ELF-1 (cell line): ENCODE results near the gene FKRP.
A peak's percentile ranks its signal among the peaks of the same experiment; 100 is the strongest.
"Not testable (repeated sequence)": the region's sequence is repeated elsewhere in the genome, so short reads cannot be mapped to it uniquely, and the experiment has no call there.

Experiments used
- DNase-seq: peaks from one replicate; pipeline ENCODE4 v3.0.0-alpha.2; 2016; ENCODE audit warnings: low read depth, low spot score

Gene FKRP

DNA sequence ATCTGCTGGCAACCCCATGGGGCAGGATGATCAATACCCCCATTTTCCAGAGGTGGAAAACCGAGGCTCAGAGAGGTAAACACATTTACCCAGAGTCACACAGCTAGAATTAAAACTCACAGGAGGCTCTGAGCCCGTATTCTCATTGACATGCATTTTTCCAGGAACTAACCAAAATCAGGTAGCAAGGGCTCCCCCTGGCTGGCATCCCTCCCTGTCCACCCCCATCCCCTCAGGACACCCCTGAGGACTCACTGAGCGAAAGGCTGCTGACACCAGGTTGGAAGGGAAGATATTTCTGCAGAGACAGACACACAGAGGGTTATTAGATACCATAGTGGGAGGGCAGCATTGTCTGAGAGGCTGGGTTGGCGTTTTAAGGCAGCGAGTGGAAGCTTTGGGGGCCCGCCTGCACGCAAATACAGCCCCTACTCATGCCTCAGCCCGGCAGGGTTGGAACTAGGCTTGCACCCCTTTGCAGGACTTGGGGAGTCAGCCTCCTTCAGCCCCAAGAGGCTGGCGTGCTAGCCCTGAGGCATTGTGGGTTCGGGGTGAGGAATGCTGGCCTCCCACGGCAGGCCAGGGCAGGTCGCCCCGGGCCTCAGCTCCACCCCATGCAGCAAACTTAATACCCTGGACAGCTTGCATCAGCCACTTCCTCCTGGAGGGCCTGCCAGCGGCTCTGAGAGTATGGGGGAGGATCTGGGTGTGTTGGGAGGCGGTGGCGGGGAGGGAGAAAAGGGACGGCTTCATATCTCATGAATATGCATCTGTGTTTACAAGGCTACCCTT is 38.6 kb downstream of the FKRP start:
- peak; percentile 90 for DNase-seq

- peak; percentile 44 for DNase-seq
Observed at GRCh38 chr19:46785054-46785979, 39.5 kb downstream of the FKRP start.

DNA sequence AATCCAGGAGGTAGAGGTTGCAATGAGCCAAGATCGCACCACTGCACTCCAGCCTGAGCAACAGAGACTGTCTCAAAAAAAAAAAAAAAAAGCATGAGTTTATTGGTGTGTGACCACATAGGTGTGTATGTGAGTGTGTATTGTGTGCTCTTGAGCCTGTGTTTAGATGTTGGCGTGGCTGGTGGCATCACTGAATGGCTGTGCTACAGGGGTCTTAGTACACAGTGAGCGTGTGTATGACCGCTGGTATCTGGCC is 40.1 kb downstream of the FKRP start:
- no peak for DNase-seq

GRCh38 chr19:46786236-46787039 is 40.6 kb downstream of the FKRP start:
- peak; percentile 83 for DNase-seq

- no peak for DNase-seq
Observed at GRCh38 chr19:46787040-46787330, 41.1 kb downstream of the FKRP start.

DNA sequence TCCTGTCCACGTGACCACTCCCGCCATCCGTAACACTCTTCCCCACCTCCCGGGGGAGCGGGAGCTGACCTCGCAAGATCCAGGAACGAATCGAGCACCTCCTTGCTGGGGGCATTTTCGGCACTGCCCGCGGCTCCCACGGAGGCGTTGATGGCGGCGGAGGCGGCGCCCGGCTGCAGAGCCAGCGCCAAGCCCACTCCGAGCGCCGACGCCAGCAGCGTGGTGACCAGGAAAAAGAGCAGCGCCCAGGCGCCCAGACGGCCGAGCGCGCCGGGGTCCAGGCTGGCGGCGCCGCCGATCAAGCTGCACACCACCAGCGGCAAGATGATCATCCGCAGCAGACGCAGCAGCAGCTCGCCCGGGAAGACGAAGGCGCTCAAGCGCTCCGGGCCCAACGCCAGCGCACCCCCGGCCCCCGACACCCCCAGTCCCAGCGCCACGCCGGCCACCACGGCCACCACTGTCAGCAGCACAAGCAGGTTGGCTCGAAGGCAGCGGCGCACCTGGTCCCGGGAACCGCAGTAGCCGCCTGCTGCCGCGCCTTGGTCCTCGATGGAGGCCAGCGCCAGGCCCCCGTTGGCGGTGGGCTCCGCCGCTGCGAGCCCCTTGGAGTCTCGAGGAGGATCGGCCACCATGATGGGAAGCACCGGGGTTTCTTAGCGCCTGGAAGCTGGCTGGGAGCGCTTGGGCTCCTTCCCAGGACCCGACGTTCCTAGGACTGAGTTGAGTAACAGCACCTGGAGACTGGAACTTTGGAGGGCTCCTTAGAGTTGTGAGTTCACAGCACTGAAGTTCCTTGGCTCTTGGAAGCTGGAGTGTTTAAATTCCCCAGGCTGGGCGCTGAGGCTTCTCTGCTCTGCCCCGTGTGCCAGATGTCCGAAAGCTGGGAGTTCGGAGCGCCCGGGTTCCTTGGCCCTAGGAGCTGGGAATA is 41.7 kb downstream of the FKRP start:
- peak; percentile 74 for DNase-seq

GRCh38 chr19:46788262-46788967 is 42.6 kb downstream of the FKRP start, which contains the start of gene SLC1A5:
SLC1A5 (minus strand) TSS chr19:46788594; CDS start chr19:46787965, 629 bp downstream.
- peak; percentile 98 for DNase-seq

DNA sequence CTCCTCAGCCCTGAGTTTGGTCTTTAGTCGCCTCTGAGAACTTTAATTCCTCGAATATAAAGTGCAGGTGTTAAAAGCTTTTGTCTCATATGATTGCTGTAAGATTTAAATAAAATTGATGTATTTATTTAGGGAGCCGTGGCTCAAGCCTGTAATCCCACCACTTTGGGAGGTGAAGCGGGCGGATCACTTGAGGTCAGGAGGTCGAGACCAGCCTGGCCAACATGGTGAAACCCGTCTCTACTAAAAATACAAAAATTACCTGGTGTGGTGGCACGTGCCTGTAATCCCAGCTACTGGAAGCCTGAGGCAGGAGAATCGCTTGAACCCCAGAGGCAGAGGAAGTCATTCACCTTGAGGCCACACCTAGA is 43.1 kb downstream of the FKRP start:
- DNase-seq, result no peak

DNA sequence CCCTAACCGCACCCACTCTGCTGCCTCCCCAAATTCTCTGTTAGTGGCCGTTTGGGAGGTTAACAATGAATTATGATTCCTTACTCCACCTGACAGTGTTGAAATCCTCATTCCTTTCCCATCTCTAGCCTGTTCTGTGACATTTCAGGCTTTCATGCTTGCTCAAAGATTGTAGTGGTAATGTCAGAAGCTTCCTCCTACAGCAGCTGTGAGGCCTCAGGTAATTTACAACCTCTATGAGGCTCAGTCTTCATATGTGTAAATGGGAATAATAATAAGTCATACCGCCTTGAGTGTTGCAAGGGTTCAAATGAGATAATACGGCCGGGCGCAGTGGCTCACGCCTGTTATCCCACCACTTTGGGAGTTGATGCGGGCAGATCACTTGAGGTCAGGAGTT is 43.5 kb downstream of the FKRP start:
- no peak for DNase-seq

GRCh38 chr19:46791944-46792343 is 46.1 kb downstream of the FKRP start:
- peak; percentile 72 for DNase-seq

GRCh38 chr19:46797881-46798280 is 52.0 kb downstream of the FKRP start:
- DNase-seq, result no peak

- DNase-seq, result no peak
Observed at GRCh38 chr19:46798713-46799112, 52.9 kb downstream of the FKRP start.

DNA sequence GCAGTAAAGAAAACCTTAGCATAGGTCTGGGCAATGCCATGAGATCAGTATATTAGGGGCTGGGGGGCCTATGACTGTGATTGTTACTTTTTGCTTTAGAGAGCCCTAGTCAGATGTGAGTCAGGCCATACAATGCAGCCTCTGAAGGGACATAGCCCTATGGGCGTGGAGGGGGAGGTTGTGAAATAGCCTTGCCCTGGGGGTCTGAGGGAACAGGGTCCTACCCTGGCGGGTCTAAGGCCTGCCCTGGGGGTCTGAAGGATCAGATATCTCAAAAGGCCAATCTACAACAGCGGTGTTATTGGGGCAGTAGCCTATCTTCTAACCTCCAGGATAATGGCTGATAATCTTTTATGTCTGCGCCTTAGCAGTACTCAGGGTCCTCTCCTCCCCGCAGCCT is 56.3 kb downstream of the FKRP start:
- DNase-seq, result peak; percentile 61

DNA sequence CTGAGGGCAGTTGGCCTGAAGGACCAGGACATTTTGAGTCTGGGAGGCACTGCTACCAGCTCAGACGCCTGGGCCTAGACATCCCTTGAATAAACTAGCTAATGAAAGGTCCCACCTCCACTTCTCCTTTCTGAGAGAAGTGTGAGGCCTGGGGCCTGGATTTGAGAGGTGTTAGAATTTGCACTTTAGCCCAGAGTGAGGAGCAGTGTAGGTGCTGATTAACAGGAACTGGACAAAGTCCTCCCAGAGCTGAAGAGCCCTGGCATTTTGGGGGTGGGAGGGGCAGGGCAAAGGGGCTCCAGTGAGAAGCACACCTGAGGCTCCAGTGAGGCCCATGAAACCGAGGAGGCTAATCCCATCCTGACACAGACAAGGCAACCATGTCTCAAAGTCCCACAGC is 57.7 kb downstream of the FKRP start:
- peak; percentile 28 for DNase-seq

- DNase-seq, result not testable (repeated sequence)
Observed at GRCh38 chr19:46804432-46804831, 58.6 kb downstream of the FKRP start.

DNA sequence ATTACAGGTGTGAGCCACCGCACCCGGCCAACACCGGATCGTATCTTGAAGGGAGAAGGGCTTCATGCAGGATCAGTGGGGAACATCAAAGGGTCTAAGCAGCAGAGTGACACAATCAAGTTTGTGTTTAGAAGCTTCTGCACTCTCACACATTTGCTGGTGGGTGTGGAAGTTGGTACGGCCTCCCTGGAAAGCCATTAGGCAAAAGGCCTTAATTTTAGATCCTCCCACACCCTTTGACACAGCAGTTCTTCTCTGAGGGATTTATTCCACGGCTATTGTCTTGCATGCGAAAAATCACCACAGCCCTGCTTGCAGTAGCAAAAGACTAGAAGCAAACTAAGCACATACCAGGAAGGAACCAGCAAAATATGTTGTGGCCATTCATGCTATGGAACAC is 60.8 kb downstream of the FKRP start:
- DNase-seq, result no peak
